A549 (cell line): Measurements from ENCODE around the gene IL4I1. TPM values are rescaled to one million over a fixed set of nuclear protein-coding genes. Genes with fewer than 3 reads are reported as not detected.
A peak's percentile ranks its signal among the peaks of the same experiment; 100 is the strongest.

ENCODE experiments used
- ATAC-seq, 2 experiments: fragments of 200-7000 bp in 1 of 2; fragments of >200 bp in 1 of 2; cut with Nextera tagmentation in 1 of 2; cut with Tn5 transposase in 1 of 2; 3 replicates each; pipeline versions ENCODE4 v1.8.0 to v1.9.1; 2018 to 2020; ENCODE audit warnings: mild to moderate bottlenecking in 1 of 2, moderate library complexity in 1 of 2
- CTCF ChIA-PET: fragments of 300-600 bp; sonication (Branson Sonifier 250); formaldehyde crosslinking; extraction: SDS; loops from one replicate; lab custom pipeline; 2021; ENCODE audit warnings: antibody characterized with exemption, inconsistent platforms; lab: Yijun Ruan, JAX
- POLR2A ChIA-PET: fragments of 350-600 bp; formaldehyde crosslinking; extraction: SDS; loops from one replicate; lab custom pipeline; 2021; ENCODE audit warnings: antibody characterized with exemption, inconsistent platforms; lab: Yijun Ruan, JAX
- DNase-seq, 2 experiments: peaks; one replicate each; pipeline versions ENCODE4 v3.0.0 to v3.0.0-alpha.2; 2011 to 2016; ENCODE audit warnings: low read depth in 1 of 2, low spot score in 1 of 2
- FAIRE-seq: peaks from 2 replicates; lab custom pipeline; 2011; peaks lifted over from hg19 to GRCh38; lab: Jason Lieb, UNC
- H3K27ac ChIP-seq, 2 experiments: fragments of >200 bp; sonication (Bioruptor Twin); formaldehyde crosslinking; 3 replicates each; pipeline ENCODE4 v1.5.1; 2016 to 2017
- H3K4me1 ChIP-seq: fragments of >200 bp; sonication (Bioruptor Twin); formaldehyde crosslinking; 3 replicates; pipeline ENCODE4 v1.6.1; 2016
- H3K4me2 ChIP-seq: fragments of >200 bp; sonication (Bioruptor Twin); formaldehyde crosslinking; 3 replicates; pipeline ENCODE4 v1.6.1; 2016
- H3K4me3 ChIP-seq: fragments of >200 bp; sonication (Bioruptor Twin); formaldehyde crosslinking; 3 replicates; pipeline ENCODE4 v1.5.1; 2016
- H3K9me3 ChIP-seq: fragments of >200 bp; sonication (Bioruptor Twin); formaldehyde crosslinking; 3 replicates; pipeline ENCODE4 v1.6.1; 2016
- BHLHE40 ChIP-seq: IDR thresholded peaks from 2 replicates; pipeline ENCODE4 v1.6.1; 2012; ENCODE audit warnings: low read depth, low read length, inconsistent platforms
- CBX2 ChIP-seq: fragments of 200-600 bp; sonication (generic); IDR thresholded peaks from 2 replicates; pipeline ENCODE4 v1.6.1; 2016; ENCODE audit warnings: low read depth, mild to moderate bottlenecking, borderline replicate concordance
- CHD2 ChIP-seq: fragments of 150-350 bp; IDR thresholded peaks from 2 replicates; pipeline ENCODE4 v1.6.1; 2014; ENCODE audit warnings: low read length; ENCODE audit not compliant: partially characterized antibody
- CTCF ChIP-seq: fragments of >200 bp; sonication (Bioruptor Twin); formaldehyde crosslinking; IDR thresholded peaks from 3 replicates; pipeline ENCODE4 v1.5.1; 2016
- HDAC2 ChIP-seq: fragments of 200-600 bp; sonication (generic); IDR thresholded peaks from 2 replicates; pipeline ENCODE4 v1.6.1; 2016
- HEYL ChIP-seq: fragments of 250-450 bp; sonication (Bioruptor Pico); IDR thresholded peaks from 2 replicates; pipeline ENCODE4 v1.8.0; 2021; ENCODE audit warnings: mild to moderate bottlenecking, moderate library complexity
- MAFK ChIP-seq: fragments of 450-650 bp; IDR thresholded peaks from 2 replicates; pipeline ENCODE4 v1.6.1; 2014; ENCODE audit not compliant: partially characterized antibody
- MAX ChIP-seq: IDR thresholded peaks from 2 replicates; pipeline ENCODE4 v1.6.1; 2012
- NPAS2 ChIP-seq: fragments of 250-450 bp; sonication (Bioruptor Pico); IDR thresholded peaks from 2 replicates; pipeline ENCODE4 v1.8.0; 2022; ENCODE audit warnings: mild to moderate bottlenecking, moderate library complexity, borderline replicate concordance
- POLR2AphosphoS2 ChIP-seq: conservative IDR thresholded peaks from 2 replicates; pipeline ENCODE4 v1.6.1; 2012; ENCODE audit warnings: low read length, improper control_type of control experiment, inconsistent platforms
- REST ChIP-seq: fragments of 200-600 bp; sonication (generic); IDR thresholded peaks from 2 replicates; pipeline ENCODE4 v1.6.1; 2016; ENCODE audit warnings: antibody characterized with exemption, mild to moderate bottlenecking, moderate library complexity
- RFX5 ChIP-seq: fragments of 450-650 bp; IDR thresholded peaks from 2 replicates; pipeline ENCODE4 v1.7.1; 2014; ENCODE audit warnings: antibody characterized with exemption, mild to moderate bottlenecking, moderate library complexity
- USF2 ChIP-seq: fragments of 450-650 bp; IDR thresholded peaks from 2 replicates; pipeline ENCODE4 v1.6.1; 2014; ENCODE audit warnings: antibody characterized with exemption
- WGBS: methylation state at CpG from one replicate; pipeline ENCODE4 v1.1.6; 2017; ENCODE audit errors: missing lambda C conversion rate; 5-methylcytosine and 5-hydroxymethylcytosine counted together
- polyA plus RNA-seq, 4 experiments: library from polyadenylated mRNA; depleted of rRNA in 3 of 4; stranded (reverse); fragments of >200 nt; fragmentation: RNase III in 1 of 4; extraction: RNeasy Plus Mini Kit Qiagen cat#74134 plus additional on column Dnase treatment in 1 of 4; gene quantifications; 2 replicates in 3 of 4; 3 replicates in 1 of 4; pipeline ENCODE4 v1.2.3, GENCODE V29; 2011 to 2017

The IL4I1 gene
- polyA plus RNA-seq, 2 of the 4 experiments (the other 2 are of a cell fraction): 0.18 to 0.62 TPM

- TF ChIP-seq CHD2: no peak
Observed at GRCh38 chr19:49862391-49863253, 34.1 kb downstream of the IL4I1 start (continued).

- H3K9me3 ChIP-seq: no peaks in the 10 kb centered on the region
- peaks cover 47% of the 10 kb centered on the region for H3K4me1 ChIP-seq
- H3K27ac ChIP-seq: no peak overlapping the region
- H3K4me3 ChIP-seq: no peak overlapping the region
- no peak for FAIRE-seq
- ATAC-seq: no peak
- WGBS: 90% methylated on average over 44 of the region's 60 CpGs
- H3K4me2 ChIP-seq: no peak overlapping the region
- no peak for DNase-seq
- POLR2A ChIA-PET: interaction anchor here (0.6 to 1.5 kb wide), 3 partner anchors 11 to 187 kb away, joined by 3 to 5 read pairs (median 4); partner anchors contain the start of gene PTOV1
- CTCF ChIA-PET: interaction anchor here (0.9 kb wide), 1 partner anchor 36 kb away, joined by 3 read pairs; no protein-coding TSS in a partner anchor
- peak; percentile 7; the same call in 1 of the 2 replicates for TF ChIP-seq POLR2AphosphoS2
- no peak for TF ChIP-seq MAX
Observed at GRCh38 chr19:49861541-49862378, 34.9 kb downstream of the IL4I1 start.

- Histone ChIP-seq H3K27ac (0 out of 6 replicates have a peak overlapping the region, but pooled peaks of 1 of the 2 experiments have one; percentile 1), H3K4me3 (no peak overlapping the region), H3K4me2 (no peak overlapping the region), H3K4me1 (peaks cover 43% of the 10 kb centered on the region)
- no peak for FAIRE-seq
- ChIA-PET POLR2A (interaction anchor here (1.5 kb wide), 1 partner anchor 11 kb away, joined by 4 read pairs; no protein-coding TSS in a partner anchor), CTCF (interaction anchor here (0.7 kb wide), 1 partner anchor 11 kb away, joined by 3 read pairs; no protein-coding TSS in a partner anchor)
- peak in 1 of 2 experiments; percentile 5; a peak in 3 of 6 replicates for ATAC-seq
- WGBS: 41% methylated on average over 10 of the region's 13 CpGs
- DNase-seq: peak in 1 of 2 experiments; percentile 63
- TF ChIP-seq NPAS2 (CRISPR knock-in tag) (no peak), BHLHE40 (no peak), USF2 (no peak), CBX2 (no peak), HEYL (CRISPR knock-in tag) (no peak), CTCF (no peak), HDAC2 (no peak), RFX5 (no peak)
- TF ChIP-seq, all 56 proteins: peak for 0
- H3K9me3 ChIP-seq: no peaks in the 10 kb centered on the region
Observed at GRCh38 chr19:49861107-49861506, 35.6 kb downstream of the IL4I1 start.

- FAIRE-seq: no peak
- no peak for ATAC-seq
- Histone ChIP-seq H3K4me3 (no peak overlapping the region), H3K27ac (peak overlapping the region in 1 of 2 experiments; percentile 8; a peak in 1 of 6 replicates), H3K4me2 (no peak overlapping the region), H3K9me3 (no peaks in the 10 kb centered on the region), H3K4me1 (peaks cover 37% of the 10 kb centered on the region)
- ChIA-PET CTCF (interaction anchor here (0.7 kb wide), 1 partner anchor 12 kb away, joined by 3 read pairs; no protein-coding TSS in a partner anchor), POLR2A (interaction anchor here (1.5 kb wide), 1 partner anchor 10 kb away, joined by 4 read pairs; no protein-coding TSS in a partner anchor)
- DNase-seq: no peak
- TF ChIP-seq MAFK (no peak), CHD2 (peak; percentile 4), REST (no peak)
- 70% methylated on average over 16 of the region's 17 CpGs for WGBS
Observed at GRCh38 chr19:49860336-49861102, 36.2 kb downstream of the IL4I1 start.
